Body of pancreas (tissue), 4 donors: ENCODE results near the gene PDE9A. TPM values are rescaled to one million over a fixed set of nuclear protein-coding genes. Genes with fewer than 3 reads are reported as not detected.

Experiments used
- ATAC-seq: fragments of 150-250 bp; one replicate; pipeline ENCODE4 v1.9.1; 2016
- DNase-seq, 4 donors: peaks; one replicate each; pipeline ENCODE4 v3.0.0-alpha.2; 2019
- H3K27ac ChIP-seq, 4 donors: fragments of 200-600 bp; sonication (generic); 1 replicate in 3 of 4; 2 replicates in 1 of 4; pipeline versions ENCODE4 v1.5.1 to v1.6.1; 2016 to 2019; ENCODE audit warnings: mild to moderate bottlenecking in 1 of 4, mixed read lengths in 1 of 4, moderate library complexity in 1 of 4
- H3K27me3 ChIP-seq, 2 donors: fragments of 200-600 bp; sonication (generic); one replicate each; pipeline ENCODE4 v1.6.0; 2016; ENCODE audit warnings: mild to moderate bottlenecking in 1 of 2
- H3K36me3 ChIP-seq, 2 donors: fragments of 200-600 bp; sonication (generic); replicated peaks in 1 of 2; 2 replicates each; pipeline ENCODE4 v1.5.1; 2016; ENCODE audit warnings: low read depth in 2 of 2; ENCODE audit not compliant: insufficient read depth in 1 of 2
- H3K4me1 ChIP-seq: fragments of 200-600 bp; sonication (generic); one replicate; pipeline ENCODE4 v1.6.0; 2016
- H3K4me3 ChIP-seq, 2 donors: fragments of 200-600 bp; sonication (generic); 1 replicate in 1 of 2; 2 replicates in 1 of 2; pipeline ENCODE4 v1.5.1; 2016 to 2019
- H3K9me3 ChIP-seq, 3 donors: fragments of 200-600 bp; sonication (generic); 1 replicate in 2 of 3; 2 replicates in 1 of 3; pipeline ENCODE4 v1.5.1; 2016
- POLR2A ChIP-seq, 3 donors: fragments of 450-650 bp; IDR thresholded peaks; one replicate each; pipeline ENCODE4 v1.6.1; 2016; ENCODE audit warnings: antibody characterized with exemption in 3 of 3, mild to moderate bottlenecking in 2 of 3
- whole genome bisulfite sequencing, 2 donors: methylation state at CpG; one replicate each; pipeline ENCODE4 v1.1.5; 2017; 5-methylcytosine and 5-hydroxymethylcytosine counted together
- intact Hi-C: fragments of 100-400 bp; cut with DNase I; formaldehyde crosslinking; loops from one replicate; pipeline ENCODE4 v1.15.1; 2023
- total RNA-seq, 2 donors: library from RNA; depleted of rRNA; stranded (reverse); fragments of >200 nt; gene quantifications; one replicate each; pipeline ENCODE4 v1.1.0, GENCODE V29; 2016
- TF ChIP-seq, protein P1 (sequence below), 7 experiments: fragments of 450-650 bp in 4 of 7; fragments of 200-600 bp in 3 of 7; sonication (generic) in 3 of 7; IDR thresholded peaks; one replicate each; pipeline ENCODE4 v1.5.1; 2016 to 2019; ENCODE audit warnings: antibody characterized with exemption in 7 of 7

PDE9A gene
- total RNA-seq, 2 donors from 2014 or later = 5.2 to 7.9 TPM

DNA sequence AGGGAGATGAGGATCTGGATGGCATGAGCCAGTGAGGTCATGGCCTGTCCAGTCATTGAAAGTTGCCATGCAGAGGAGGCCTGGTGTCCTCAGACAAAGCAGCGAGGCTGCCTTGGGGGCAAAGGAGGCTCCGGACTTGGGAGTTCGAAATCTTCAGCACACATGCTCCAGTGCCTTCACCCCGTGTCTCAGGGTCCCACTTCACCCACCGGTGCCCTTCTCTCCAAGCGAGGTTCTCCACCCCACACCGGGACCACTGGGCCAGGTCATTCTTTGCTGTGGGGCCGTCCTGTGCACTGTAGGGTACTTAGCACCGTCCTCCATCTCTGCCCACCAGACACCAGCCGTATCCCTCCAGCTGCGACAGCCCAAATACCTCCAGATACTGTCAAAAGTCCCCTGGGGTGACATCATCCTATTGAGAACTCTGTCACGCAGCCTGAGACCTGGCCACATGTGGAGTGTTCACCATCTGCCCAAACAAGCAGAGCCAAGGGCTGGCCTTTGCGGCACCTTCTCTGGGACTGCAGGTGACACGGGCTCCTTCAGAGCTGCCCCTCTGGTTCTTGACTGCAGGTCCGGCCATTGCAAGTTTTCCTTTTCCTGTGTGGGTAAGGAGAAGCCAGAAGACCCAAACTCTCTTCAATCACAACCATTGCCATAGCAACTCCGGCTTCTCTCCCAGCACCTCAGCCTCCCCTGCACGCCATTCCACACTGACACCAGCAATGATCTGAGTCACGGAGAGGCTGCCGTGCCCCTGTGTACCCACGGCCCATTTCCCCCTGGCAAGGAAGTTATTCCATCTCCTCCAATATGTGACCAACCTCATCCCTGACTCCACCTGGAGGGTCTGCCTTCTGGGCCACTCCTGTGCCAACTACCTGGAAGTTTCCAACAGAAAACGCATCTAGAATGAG is 20.4 kb upstream of the PDE9A start:
- Histone ChIP-seq H3K4me1 (peaks cover 4% of the 10 kb centered on the region), H3K27ac (no peak overlapping the region), H3K9me3 (no peaks in the 10 kb centered on the region), H3K4me3 (no peak overlapping the region), H3K27me3 (no peaks in the 10 kb centered on the region), H3K36me3 (no peaks in the 10 kb centered on the region)
- WGBS, 2 donors = 73 to 80% methylated on average over 15 to 21 of the region's 21 CpGs
- TF ChIP-seq, protein P1, sequence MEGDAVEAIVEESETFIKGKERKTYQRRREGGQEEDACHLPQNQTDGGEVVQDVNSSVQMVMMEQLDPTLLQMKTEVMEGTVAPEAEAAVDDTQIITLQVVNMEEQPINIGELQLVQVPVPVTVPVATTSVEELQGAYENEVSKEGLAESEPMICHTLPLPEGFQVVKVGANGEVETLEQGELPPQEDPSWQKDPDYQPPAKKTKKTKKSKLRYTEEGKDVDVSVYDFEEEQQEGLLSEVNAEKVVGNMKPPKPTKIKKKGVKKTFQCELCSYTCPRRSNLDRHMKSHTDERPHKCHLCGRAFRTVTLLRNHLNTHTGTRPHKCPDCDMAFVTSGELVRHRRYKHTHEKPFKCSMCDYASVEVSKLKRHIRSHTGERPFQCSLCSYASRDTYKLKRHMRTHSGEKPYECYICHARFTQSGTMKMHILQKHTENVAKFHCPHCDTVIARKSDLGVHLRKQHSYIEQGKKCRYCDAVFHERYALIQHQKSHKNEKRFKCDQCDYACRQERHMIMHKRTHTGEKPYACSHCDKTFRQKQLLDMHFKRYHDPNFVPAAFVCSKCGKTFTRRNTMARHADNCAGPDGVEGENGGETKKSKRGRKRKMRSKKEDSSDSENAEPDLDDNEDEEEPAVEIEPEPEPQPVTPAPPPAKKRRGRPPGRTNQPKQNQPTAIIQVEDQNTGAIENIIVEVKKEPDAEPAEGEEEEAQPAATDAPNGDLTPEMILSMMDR (IDR thresholded peaks at IDR 0.05) = no peak
- TF ChIP-seq POLR2A (IDR thresholded peaks at IDR 0.05) = no peak
- ATAC-seq = no peak
- intact Hi-C loops = no loop called here
- no peak for DNase-seq

DNA sequence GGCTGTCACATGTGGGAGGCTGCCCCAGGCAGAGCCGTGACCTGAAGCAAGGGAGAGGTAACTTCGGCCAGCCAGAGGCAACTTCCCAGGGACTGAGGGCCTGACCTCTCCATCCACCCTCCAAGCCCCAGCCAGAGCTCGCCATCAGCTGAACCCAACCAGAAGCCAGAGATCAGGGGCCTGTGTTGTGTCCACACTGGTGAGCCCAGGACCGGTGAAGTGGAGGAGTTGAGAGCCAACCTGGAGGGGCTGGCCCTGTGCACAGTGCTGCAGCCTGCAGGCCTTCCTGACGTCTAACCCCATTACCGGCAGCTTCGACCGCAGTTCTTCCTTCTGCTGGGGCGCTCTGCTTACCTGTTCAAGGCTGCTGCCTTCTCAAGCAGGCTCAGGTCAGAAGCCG is 19.6 kb upstream of the PDE9A start:
- Histone ChIP-seq H3K9me3 (no peaks in the 10 kb centered on the region), H3K36me3 (no peaks in the 10 kb centered on the region), H3K4me3 (no peak overlapping the region), H3K27ac (no peak overlapping the region), H3K4me1 (peaks cover 4% of the 10 kb centered on the region), H3K27me3 (no peaks in the 10 kb centered on the region)
- DNase-seq (no peak), ATAC-seq (no peak)
- TF ChIP-seq, protein P1 (IDR thresholded peaks at IDR 0.05) = no peak
- no peak for TF ChIP-seq POLR2A (IDR thresholded peaks at IDR 0.05)
- WGBS, 2 donors = 74 to 81% methylated on average over 6 to 10 of the region's 10 CpGs
- intact Hi-C loops = no loop called here

DNA sequence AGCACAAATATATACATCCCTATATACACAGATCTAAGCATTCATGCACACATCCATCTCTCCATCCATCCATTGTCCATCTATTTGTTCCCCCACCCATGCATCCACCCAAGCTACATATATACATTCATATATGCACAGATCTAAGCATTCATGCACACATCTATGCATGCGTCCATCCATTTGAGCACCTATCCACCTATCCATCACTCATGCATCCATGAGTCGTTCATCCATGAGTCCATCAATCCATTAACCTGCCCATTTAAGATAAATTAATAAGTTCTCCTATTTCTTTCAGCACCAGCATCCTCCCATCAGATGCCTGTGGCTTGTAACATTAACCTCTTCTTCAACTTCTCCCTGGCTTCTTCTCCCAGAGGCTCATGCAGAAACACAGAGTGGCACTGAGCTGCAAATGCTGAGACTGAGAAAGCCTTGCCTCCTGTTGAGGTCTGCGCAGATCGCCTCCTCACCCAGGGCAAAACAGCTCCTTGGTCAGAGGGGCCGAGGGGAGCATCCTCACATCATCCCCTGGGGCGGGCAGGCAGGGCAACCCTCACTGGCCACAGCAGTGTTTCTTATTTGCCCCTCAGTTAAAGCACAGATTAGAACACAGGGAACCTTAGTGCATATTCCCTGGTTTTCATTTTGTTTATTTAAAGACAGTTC is 17.4 kb upstream of the PDE9A start:
- H3K36me3 ChIP-seq = no peaks in the 10 kb centered on the region
- H3K9me3 ChIP-seq = no peaks in the 10 kb centered on the region
- WGBS, 2 donors = 47 to 66% methylated on average over 6 of the region's 6 CpGs
- peak overlapping the region in 1 of 4 donors; percentile 9 for H3K27ac ChIP-seq
- TF ChIP-seq POLR2A (IDR thresholded peaks at IDR 0.05) = no peak
- TF ChIP-seq, protein P1 (IDR thresholded peaks at IDR 0.05) = no peak
- ATAC-seq (no peak), DNase-seq (no peak)
- H3K27me3 ChIP-seq = no peaks in the 10 kb centered on the region
- H3K4me3 ChIP-seq = no peak overlapping the region
- intact Hi-C loops = no loop called here
- H3K4me1 ChIP-seq = peaks cover 18% of the 10 kb centered on the region

DNA sequence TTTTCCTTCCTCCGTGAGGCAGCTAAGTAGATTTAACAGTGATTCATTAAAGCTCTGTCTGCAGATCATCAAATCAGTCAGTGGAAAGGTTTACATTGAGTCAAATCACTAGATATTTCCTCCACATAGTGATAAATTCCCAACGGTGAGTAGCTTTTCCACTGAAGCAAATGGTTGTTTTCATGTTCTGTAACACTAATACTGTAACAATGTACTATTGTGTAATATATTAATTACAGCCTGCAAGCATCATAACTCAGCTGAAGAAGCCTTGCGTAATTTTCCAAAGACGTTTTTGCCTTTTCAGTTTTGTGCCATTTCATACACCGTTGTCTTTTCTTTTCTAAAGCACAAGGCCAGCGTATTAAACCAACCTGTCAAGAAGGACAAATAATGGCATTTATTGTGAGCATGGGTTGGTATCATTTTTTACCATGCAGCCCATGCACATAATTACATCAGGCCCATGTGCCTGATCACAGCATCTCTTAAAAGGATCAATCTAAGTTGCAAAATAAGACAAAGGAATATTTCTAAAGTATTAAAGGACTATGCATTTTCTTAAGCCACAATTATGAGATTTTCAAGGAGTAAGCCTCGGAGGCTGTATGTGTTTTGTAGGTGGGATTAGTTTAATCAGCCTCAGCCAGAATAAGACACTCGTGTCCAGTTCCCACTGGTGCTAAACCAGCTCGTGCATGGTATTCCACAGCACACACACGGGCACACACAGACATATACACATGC is 16.7 kb upstream of the PDE9A start:
- H3K27ac ChIP-seq = peak overlapping the region in 1 of 4 donors; percentile 9
- no peaks in the 10 kb centered on the region for H3K27me3 ChIP-seq
- intact Hi-C loops = no loop called here
- DNase-seq (no peak), ATAC-seq (peak; percentile 31)
- TF ChIP-seq, protein P1 (IDR thresholded peaks at IDR 0.05) = no peak
- TF ChIP-seq POLR2A (IDR thresholded peaks at IDR 0.05) = no peak
- 26 to 31% methylated on average over 10 of the region's 10 CpGs for WGBS, 2 donors
- H3K9me3 ChIP-seq = no peaks in the 10 kb centered on the region
- H3K4me1 ChIP-seq = peaks cover 18% of the 10 kb centered on the region
- no peaks in the 10 kb centered on the region for H3K36me3 ChIP-seq
- H3K4me3 ChIP-seq = no peak overlapping the region
